ENCODE results near the gene APBB1IP.
A peak's percentile ranks its signal among the peaks of the same experiment; 100 is the strongest.
"Not testable (repeated sequence)": the region's sequence is repeated elsewhere in the genome, so short reads cannot be mapped to it uniquely, and the experiment has no call there.

APBB1IP gene

DNA sequence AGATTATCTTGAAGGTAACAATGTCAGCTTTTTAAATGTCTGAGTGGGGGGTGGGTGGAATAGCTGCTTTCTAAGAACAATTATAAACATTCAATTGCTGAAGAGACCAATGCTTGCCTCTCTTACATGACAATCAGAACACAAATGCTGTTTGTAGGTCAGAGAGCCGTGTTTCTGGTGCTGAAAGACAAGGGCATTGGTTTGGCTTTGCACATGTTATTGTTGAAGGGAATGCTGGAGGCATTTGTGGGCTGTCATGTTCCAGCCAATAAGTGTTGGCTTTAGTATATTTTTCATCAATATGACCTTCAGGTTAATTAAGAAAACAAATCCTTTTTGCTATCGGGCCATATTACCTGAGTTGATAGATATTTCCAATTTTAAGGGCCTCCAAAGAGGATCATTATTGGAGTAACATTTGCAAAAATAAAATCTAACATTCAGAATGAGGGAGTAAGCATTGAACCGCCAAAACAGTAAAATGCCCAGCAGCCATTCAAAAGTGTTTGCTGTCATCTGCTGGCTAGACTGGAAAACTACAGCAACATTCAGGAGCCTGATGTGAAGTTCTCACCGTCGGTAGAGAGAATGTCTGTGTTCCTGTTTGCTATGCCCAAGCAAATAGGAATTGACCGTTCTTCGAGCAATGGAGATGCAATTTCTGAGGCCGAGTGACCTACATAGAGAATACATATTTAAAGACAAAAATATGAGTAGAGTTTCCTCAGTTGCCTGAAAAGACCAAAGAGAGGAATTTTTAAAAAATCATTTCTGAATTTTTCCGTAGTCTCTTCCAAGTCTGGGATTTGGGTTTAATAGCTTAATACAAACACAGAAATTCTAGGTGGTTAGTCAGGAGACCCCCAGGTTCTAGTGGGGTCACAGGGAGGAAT is 118.9 kb downstream of the APBB1IP start:
- no peak overlapping the region for H3K27ac ChIP-seq (ENCODE audit: low read depth, low read length, severe bottlenecking)
- H3K4me3 ChIP-seq (ENCODE audit: extremely low read depth, insufficient read depth, low read length, poor library complexity, severe bottlenecking), result no peak overlapping the region
- H3K9me3 ChIP-seq (ENCODE audit: control insufficient read depth, low read length), result no peaks in the 10 kb centered on the region
- 0% methylated on average over 1 to 3 of the region's 9 CpGs for WGBS, 2 experiments (ENCODE audit: insufficient coverage in 2 of 2)
- no peaks in the 10 kb centered on the region for H3K36me3 ChIP-seq (ENCODE audit: control insufficient read depth, insufficient read depth, low read length)
- no peaks in the 10 kb centered on the region for H3K4me1 ChIP-seq (ENCODE audit: control insufficient read depth, insufficient read depth, low read length, poor library complexity, severe bottlenecking)

DNA sequence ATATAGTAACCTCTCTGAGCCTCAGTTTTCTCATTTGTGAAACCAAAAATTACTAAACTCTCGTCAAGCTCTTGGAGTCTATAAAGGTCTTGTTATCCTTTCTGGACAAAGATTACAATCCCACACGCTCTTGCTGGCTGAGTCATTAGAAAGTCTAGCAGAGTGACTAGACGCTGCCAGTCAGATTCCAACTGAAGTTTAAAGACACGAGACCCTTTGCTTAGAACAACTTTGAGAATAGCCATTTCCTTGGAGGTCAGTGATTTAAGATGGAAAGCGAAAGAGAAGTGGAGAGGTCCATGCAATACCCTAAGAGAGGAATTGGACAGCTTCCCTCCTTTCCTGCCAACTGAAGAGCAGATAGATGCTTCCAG is 119.5 kb downstream of the APBB1IP start:
- Histone ChIP-seq H3K4me3 (ENCODE audit: extremely low read depth, insufficient read depth, low read length, poor library complexity, severe bottlenecking) (no peak overlapping the region), H3K27ac (ENCODE audit: low read depth, low read length, severe bottlenecking) (no peak overlapping the region), H3K9me3 (ENCODE audit: control insufficient read depth, low read length) (no peaks in the 10 kb centered on the region), H3K36me3 (ENCODE audit: control insufficient read depth, insufficient read depth, low read length) (no peaks in the 10 kb centered on the region), H3K4me1 (ENCODE audit: control insufficient read depth, insufficient read depth, low read length, poor library complexity, severe bottlenecking) (no peaks in the 10 kb centered on the region)
- WGBS, 2 experiments (ENCODE audit: insufficient coverage in 2 of 2), result 84 to 93% methylated on average over 4 to 5 of the region's 5 CpGs

GRCh38 chr10:26566525-26567350 is 128.6 kb downstream of the APBB1IP start:
- 2 to 9% methylated on average over 18 to 28 of the region's 64 CpGs for WGBS, 2 experiments (ENCODE audit: insufficient coverage in 2 of 2)
- Histone ChIP-seq H3K27ac (ENCODE audit: low read depth, low read length, severe bottlenecking) (no peak overlapping the region), H3K9me3 (ENCODE audit: control insufficient read depth, low read length) (no peaks in the 10 kb centered on the region), H3K4me1 (ENCODE audit: control insufficient read depth, insufficient read depth, low read length, poor library complexity, severe bottlenecking) (no peaks in the 10 kb centered on the region), H3K36me3 (ENCODE audit: control insufficient read depth, insufficient read depth, low read length) (no peaks in the 10 kb centered on the region), H3K4me3 (ENCODE audit: extremely low read depth, insufficient read depth, low read length, poor library complexity, severe bottlenecking) (peak overlapping the region; percentile 48)

DNA sequence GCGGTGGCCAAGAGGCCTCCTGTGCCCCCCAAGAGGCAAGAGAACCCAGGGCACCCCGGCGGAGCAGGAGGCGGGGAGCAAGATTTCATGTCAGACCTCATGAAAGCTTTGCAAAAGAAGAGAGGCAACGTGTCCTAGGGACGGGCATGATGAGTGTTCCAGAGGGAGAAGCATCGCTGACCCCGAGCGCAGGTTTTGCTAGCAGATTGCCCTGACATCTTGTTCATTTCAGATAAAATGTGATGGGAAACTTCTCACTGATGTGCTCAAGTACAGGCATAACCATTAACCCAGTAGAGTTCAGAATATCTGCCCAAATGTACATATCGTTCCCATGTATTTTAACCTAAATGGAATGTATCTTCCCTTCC is 129.2 kb downstream of the APBB1IP start:
- Histone ChIP-seq H3K4me1 (ENCODE audit: control insufficient read depth, insufficient read depth, low read length, poor library complexity, severe bottlenecking) (no peaks in the 10 kb centered on the region), H3K27ac (ENCODE audit: low read depth, low read length, severe bottlenecking) (no peak overlapping the region), H3K36me3 (ENCODE audit: control insufficient read depth, insufficient read depth, low read length) (no peaks in the 10 kb centered on the region), H3K9me3 (ENCODE audit: control insufficient read depth, low read length) (no peaks in the 10 kb centered on the region), H3K4me3 (ENCODE audit: extremely low read depth, insufficient read depth, low read length, poor library complexity, severe bottlenecking) (peak overlapping the region; percentile 48)
- 19 to 26% methylated on average over 5 to 9 of the region's 10 CpGs for WGBS, 2 experiments (ENCODE audit: insufficient coverage in 2 of 2)

DNA sequence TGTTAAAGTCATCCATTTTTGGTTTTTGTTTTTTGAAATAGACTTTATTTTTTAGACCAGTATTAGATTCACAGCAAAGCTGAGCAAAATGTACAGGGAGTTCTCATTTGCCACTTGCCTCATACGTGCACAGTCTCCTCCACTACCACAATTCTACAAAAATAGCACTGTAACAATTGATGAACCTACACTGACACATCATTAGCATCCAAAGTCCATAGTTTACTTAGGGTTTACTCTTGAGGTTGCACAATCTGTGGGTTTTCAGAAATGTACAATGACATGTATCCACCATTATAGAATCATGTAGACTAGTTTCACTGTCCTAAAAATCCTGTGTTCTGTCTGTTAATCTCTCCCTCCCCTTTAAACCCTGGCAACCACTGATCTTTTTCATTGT is 133.5 kb downstream of the APBB1IP start:
- Histone ChIP-seq H3K27ac (ENCODE audit: low read depth, low read length, severe bottlenecking) (no peak overlapping the region), H3K36me3 (ENCODE audit: control insufficient read depth, insufficient read depth, low read length) (no peaks in the 10 kb centered on the region), H3K9me3 (ENCODE audit: control insufficient read depth, low read length) (no peaks in the 10 kb centered on the region), H3K4me1 (ENCODE audit: control insufficient read depth, insufficient read depth, low read length, poor library complexity, severe bottlenecking) (no peaks in the 10 kb centered on the region), H3K4me3 (ENCODE audit: extremely low read depth, insufficient read depth, low read length, poor library complexity, severe bottlenecking) (no peak overlapping the region)
- 56 to 75% methylated on average over 1 of the region's 1 CpG for WGBS, 2 experiments (ENCODE audit: insufficient coverage in 2 of 2)

GRCh38 chr10:26573674-26574073 is 135.5 kb downstream of the APBB1IP start:
- WGBS, 2 experiments (ENCODE audit: insufficient coverage in 2 of 2), result no CpG with 5 or more reads among the region's 2 CpGs
- Histone ChIP-seq H3K4me3 (ENCODE audit: extremely low read depth, insufficient read depth, low read length, poor library complexity, severe bottlenecking) (no peak overlapping the region), H3K4me1 (ENCODE audit: control insufficient read depth, insufficient read depth, low read length, poor library complexity, severe bottlenecking) (no peaks in the 10 kb centered on the region), H3K27ac (ENCODE audit: low read depth, low read length, severe bottlenecking) (no peak overlapping the region), H3K9me3 (ENCODE audit: control insufficient read depth, low read length) (no peaks in the 10 kb centered on the region), H3K36me3 (ENCODE audit: control insufficient read depth, insufficient read depth, low read length) (no peaks in the 10 kb centered on the region)

- Histone ChIP-seq H3K9me3 (ENCODE audit: control insufficient read depth, low read length) (no peaks in the 10 kb centered on the region), H3K4me1 (ENCODE audit: control insufficient read depth, insufficient read depth, low read length, poor library complexity, severe bottlenecking) (no peaks in the 10 kb centered on the region), H3K36me3 (ENCODE audit: control insufficient read depth, insufficient read depth, low read length) (no peaks in the 10 kb centered on the region), H3K4me3 (ENCODE audit: extremely low read depth, insufficient read depth, low read length, poor library complexity, severe bottlenecking) (no peak overlapping the region), H3K27ac (ENCODE audit: low read depth, low read length, severe bottlenecking) (no peak overlapping the region)
- WGBS, 2 experiments (ENCODE audit: insufficient coverage in 2 of 2), result 100% methylated on average over 2 of the region's 4 CpGs; no CpG with 5 or more reads in 1 of the 2 experiments
Measured at GRCh38 chr10:26574783-26575182, 136.6 kb downstream of the APBB1IP start.

- not testable (repeated sequence) for H3K4me1 ChIP-seq (ENCODE audit: control insufficient read depth, insufficient read depth, low read length, poor library complexity, severe bottlenecking); H3K36me3 ChIP-seq (ENCODE audit: control insufficient read depth, insufficient read depth, low read length); H3K9me3 ChIP-seq (ENCODE audit: control insufficient read depth, low read length); H3K4me3 ChIP-seq (ENCODE audit: extremely low read depth, insufficient read depth, low read length, poor library complexity, severe bottlenecking); H3K27ac ChIP-seq (ENCODE audit: low read depth, low read length, severe bottlenecking)
- 81 to 100% methylated on average over 1 to 3 of the region's 6 CpGs for WGBS, 2 experiments (ENCODE audit: insufficient coverage in 2 of 2)
Measured at GRCh38 chr10:26578371-26578770, 140.2 kb downstream of the APBB1IP start.

GRCh38 chr10:26579256-26580063 is 141.3 kb downstream of the APBB1IP start:
- Histone ChIP-seq H3K36me3 (ENCODE audit: control insufficient read depth, insufficient read depth, low read length) (no peaks in the 10 kb centered on the region), H3K27ac (ENCODE audit: low read depth, low read length, severe bottlenecking) (no peak overlapping the region), H3K4me3 (ENCODE audit: extremely low read depth, insufficient read depth, low read length, poor library complexity, severe bottlenecking) (no peak overlapping the region), H3K9me3 (ENCODE audit: control insufficient read depth, low read length) (no peaks in the 10 kb centered on the region), H3K4me1 (ENCODE audit: control insufficient read depth, insufficient read depth, low read length, poor library complexity, severe bottlenecking) (no peaks in the 10 kb centered on the region)
- WGBS, 2 experiments (ENCODE audit: insufficient coverage in 2 of 2), result 91 to 93% methylated on average over 21 to 25 of the region's 26 CpGs

- Histone ChIP-seq H3K9me3 (ENCODE audit: control insufficient read depth, low read length) (no peaks in the 10 kb centered on the region), H3K4me3 (ENCODE audit: extremely low read depth, insufficient read depth, low read length, poor library complexity, severe bottlenecking) (no peak overlapping the region), H3K27ac (ENCODE audit: low read depth, low read length, severe bottlenecking) (no peak overlapping the region), H3K36me3 (ENCODE audit: control insufficient read depth, insufficient read depth, low read length) (no peaks in the 10 kb centered on the region), H3K4me1 (ENCODE audit: control insufficient read depth, insufficient read depth, low read length, poor library complexity, severe bottlenecking) (no peaks in the 10 kb centered on the region)
- 91 to 97% methylated on average over 11 of the region's 11 CpGs for WGBS, 2 experiments (ENCODE audit: insufficient coverage in 2 of 2)
Measured at GRCh38 chr10:26586211-26586610, 148.1 kb downstream of the APBB1IP start.
